Adipose tissue (tissue), 3 donors: ENCODE results near the gene VDR. TPM values are rescaled to one million over a fixed set of nuclear protein-coding genes. Genes with fewer than 3 reads are reported as not detected.

ENCODE experiments used
- H3K27ac ChIP-seq: one replicate; pipeline ENCODE4 v1.5.1; 2013; ENCODE audit warnings: low read depth, low read length
- WGBS, 3 donors: extraction: QIAGEN DNeasy Blood & Tissue Kit; methylation state at CpG; one replicate each; pipeline ENCODE4 v1.1.7; 2013; 5-methylcytosine and 5-hydroxymethylcytosine counted together
- polyA plus RNA-seq, 3 donors: library from polyadenylated mRNA; stranded (reverse); fragments of 200-250 nt; gene quantifications; one replicate each; pipeline ENCODE4 v1.2.3, GENCODE V29; 2013
- donor health status: healthy with polysubstance abuse.
- donor health status: Bipolar disorder and iron deficiency.
- donor health status: healthy.

Gene VDR
- polyA plus RNA-seq, 3 donors: 1.2 to 2.9 (median 1.5) TPM

GRCh38 chr12:47900131-47901062 is 4.4 kb downstream of the VDR start:
- no peak overlapping the region for H3K27ac ChIP-seq
- 50 to 62% (median 52%) methylated on average over 8 of the region's 8 CpGs for WGBS, 3 donors

GRCh38 chr12:47899466-47899865 is 5.3 kb downstream of the VDR start:
- 83 to 89% (median 84%) methylated on average over 5 of the region's 5 CpGs for WGBS, 3 donors
- no peak overlapping the region for H3K27ac ChIP-seq

- WGBS, 3 donors: 39 to 50% (median 43%) methylated on average over 8 of the region's 8 CpGs
- no peak overlapping the region for H3K27ac ChIP-seq
Measured at GRCh38 chr12:47896633-47897032, 8.2 kb downstream of the VDR start.

DNA sequence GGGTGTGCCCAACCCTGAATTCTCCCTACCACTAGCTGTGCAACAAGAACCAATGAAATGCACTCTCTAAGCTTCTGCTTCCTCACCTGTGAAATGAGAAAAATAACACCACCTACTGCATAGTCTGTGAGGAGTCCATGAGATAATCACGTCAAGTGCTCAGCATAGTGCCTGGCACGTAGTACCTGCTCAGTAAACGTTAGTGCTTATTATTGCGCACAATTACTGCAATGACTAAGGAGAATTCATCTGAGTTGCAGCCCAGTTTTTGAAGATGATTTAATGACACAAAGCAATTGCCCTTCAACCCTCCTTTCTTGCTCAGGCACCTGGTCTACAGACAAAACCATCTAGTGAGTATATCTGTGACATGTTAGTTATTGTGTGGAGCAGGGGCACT is 8.8 kb downstream of the VDR start:
- 80 to 88% (median 81%) methylated on average over 4 of the region's 4 CpGs for WGBS, 3 donors
- H3K27ac ChIP-seq: no peak overlapping the region

GRCh38 chr12:47894652-47895051 is 10.1 kb downstream of the VDR start:
- WGBS, 3 donors: 80 to 86% (median 84%) methylated on average over 6 of the region's 6 CpGs
- no peak overlapping the region for H3K27ac ChIP-seq

- no peak overlapping the region for H3K27ac ChIP-seq
- WGBS, 3 donors: 46 to 68% (median 60%) methylated on average over 1 of the region's 1 CpG
Measured at GRCh38 chr12:47894068-47894467, 10.7 kb downstream of the VDR start.

DNA sequence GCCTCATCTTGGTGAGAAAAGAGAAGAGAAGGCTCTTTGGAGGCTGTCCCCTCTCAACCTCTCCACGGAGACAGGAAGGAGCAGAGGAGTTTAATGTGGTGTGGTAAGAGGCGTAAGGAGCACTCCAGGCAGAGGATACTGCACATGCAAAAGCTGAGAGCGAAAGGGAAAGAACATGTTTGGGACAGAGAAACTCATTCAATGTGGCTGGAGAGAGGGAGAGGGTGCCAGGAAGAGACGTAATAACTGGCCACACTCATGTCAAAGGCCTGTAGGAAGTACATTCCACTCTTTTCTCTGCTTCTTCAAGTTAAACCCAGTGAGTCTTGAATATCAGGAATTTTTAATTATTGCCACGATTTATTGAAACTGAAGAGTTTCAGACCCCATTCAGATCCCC is 12.0 kb downstream of the VDR start:
- H3K27ac ChIP-seq: no peak overlapping the region
- 63 to 87% (median 72%) methylated on average over 5 of the region's 5 CpGs for WGBS, 3 donors

- WGBS, 3 donors: 26 to 60% (median 29%) methylated on average over 3 of the region's 3 CpGs
- no peak overlapping the region for H3K27ac ChIP-seq
Measured at GRCh38 chr12:47891356-47891755, 13.4 kb downstream of the VDR start.

DNA sequence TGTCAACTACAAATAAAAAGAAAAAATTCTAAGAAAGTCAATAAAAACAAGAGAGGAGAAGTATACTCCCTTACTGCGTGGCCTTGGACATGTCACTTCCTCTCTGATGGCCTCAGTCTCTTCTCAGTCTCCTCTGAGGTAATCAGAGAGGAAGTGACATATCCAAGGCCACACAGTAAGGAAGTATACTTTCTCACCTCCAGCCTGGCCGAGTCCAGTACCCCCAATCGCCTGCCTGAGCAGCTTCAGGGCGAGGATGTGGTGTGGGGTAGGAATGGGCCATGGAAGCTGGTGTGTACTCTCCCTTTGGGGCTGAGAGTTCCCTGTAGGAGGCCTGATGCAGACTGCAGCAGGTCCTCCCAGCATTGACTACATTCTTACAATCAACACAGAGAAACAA is 15.8 kb downstream of the VDR start:
- WGBS, 3 donors: 48 to 72% (median 49%) methylated on average over 4 of the region's 4 CpGs
- no peak overlapping the region for H3K27ac ChIP-seq

DNA sequence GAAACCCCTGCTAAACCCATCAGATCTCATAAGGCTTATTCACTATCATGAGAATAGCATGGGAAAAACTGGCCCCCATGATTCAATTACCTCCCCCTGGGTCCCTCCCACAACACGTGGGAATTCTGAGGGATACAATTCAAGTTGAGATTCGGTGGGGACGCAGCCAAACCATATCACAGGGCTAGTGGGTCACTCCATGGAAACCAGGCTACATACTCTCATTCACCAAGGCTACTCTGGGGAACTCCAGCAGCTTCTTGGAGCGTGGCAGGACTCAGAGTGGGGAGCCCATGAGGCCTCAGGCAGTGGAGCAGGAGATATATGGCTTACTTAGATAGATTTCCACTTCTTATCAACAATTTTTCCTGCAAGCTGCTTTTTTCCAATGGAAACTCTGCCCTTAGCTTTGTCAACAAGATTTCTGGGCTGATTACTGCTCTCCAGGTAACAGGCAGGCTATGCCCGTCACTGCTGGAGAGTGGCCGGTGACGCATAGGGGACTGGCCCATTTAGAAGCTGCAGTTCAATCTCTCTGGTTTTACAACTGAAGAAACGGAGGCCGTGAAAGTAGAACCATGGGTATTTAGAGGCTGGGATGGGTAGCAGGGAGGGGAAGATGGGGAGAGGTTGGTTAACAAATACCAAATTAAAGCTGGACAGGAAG is 16.5 kb downstream of the VDR start:
- WGBS, 3 donors: 81 to 86% (median 82%) methylated on average over 9 of the region's 9 CpGs
- no peak overlapping the region for H3K27ac ChIP-seq

DNA sequence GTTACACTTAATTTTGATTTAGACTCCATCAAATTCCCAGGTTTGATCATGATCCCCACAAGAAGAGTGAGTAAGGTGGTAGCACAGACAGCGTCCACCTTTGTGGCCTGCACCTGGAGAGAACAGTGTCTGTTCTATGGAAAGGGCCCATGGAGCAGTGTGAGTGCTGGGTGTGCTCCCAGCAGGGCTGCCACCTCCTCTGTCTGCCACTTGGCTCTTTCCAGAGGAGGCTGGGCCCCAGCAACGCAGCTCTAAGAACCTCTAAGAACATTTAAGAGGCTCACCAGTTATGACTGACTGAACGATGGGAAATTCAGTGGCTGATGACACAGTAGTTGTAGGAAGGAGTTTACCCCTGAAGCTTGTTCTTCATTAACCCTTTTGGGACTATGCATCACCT is 17.3 kb downstream of the VDR start:
- no peak overlapping the region for H3K27ac ChIP-seq
- 81 to 85% (median 83%) methylated on average over 3 of the region's 3 CpGs for WGBS, 3 donors

- no peak overlapping the region for H3K27ac ChIP-seq
- WGBS, 3 donors: 80 to 88% (median 82%) methylated on average over 13 of the region's 13 CpGs
Measured at GRCh38 chr12:47886510-47887240, 18.1 kb downstream of the VDR start.

- 81 to 92% (median 90%) methylated on average over 2 of the region's 2 CpGs for WGBS, 3 donors
- H3K27ac ChIP-seq: no peak overlapping the region
Measured at GRCh38 chr12:47885566-47885965, 19.2 kb downstream of the VDR start.

DNA sequence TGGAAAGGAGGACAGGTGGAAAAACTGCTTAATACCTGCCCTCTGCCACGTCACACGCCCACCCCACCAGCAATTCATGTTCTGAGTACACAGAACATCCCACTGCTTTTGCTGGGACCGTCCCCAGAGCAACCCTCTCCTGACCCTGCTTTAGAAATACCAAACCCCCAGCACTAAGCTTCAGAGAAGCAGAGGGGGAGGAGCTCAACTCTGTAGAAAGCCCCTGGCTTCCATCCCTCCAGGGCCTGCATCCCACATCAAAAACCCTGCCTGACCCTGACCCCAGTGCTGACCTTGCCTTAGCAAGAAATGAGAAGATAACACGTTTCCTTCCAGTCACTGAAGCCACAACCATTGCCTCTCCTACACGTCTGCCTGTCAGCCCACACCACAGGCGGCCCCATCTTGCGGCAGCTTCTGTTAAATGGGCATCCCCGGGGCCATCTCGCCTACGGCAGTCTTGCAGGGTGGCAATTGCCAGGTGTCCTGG is 19.7 kb downstream of the VDR start:
- no peak overlapping the region for H3K27ac ChIP-seq
- WGBS, 3 donors: 78 to 86% (median 84%) methylated on average over 10 of the region's 10 CpGs

DNA sequence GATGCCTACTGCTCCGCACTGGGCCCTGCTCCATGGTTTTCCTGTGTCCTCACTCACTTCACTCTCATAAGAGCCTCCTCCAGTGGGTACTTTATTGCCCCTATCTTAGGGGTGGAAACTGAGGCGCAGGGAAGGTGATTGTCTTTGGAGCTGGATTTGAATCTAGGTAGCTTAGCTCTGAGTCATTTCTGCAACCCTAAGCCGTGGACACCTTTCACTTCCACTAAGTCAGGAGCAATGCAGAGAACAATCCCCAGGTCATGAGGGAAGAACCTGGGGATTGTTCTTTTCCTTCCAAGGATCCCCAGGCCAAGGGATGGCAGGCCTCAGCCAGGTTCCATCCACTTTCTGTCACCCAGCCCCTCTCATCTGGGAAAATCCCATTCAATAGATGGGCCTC is 20.3 kb downstream of the VDR start:
- 77 to 87% (median 80%) methylated on average over 3 of the region's 3 CpGs for WGBS, 3 donors
- no peak overlapping the region for H3K27ac ChIP-seq

- H3K27ac ChIP-seq: no peak overlapping the region
- 94 to 95% (median 94%) methylated on average over 5 of the region's 5 CpGs for WGBS, 3 donors
Measured at GRCh38 chr12:47883663-47884195, 21.1 kb downstream of the VDR start.

DNA sequence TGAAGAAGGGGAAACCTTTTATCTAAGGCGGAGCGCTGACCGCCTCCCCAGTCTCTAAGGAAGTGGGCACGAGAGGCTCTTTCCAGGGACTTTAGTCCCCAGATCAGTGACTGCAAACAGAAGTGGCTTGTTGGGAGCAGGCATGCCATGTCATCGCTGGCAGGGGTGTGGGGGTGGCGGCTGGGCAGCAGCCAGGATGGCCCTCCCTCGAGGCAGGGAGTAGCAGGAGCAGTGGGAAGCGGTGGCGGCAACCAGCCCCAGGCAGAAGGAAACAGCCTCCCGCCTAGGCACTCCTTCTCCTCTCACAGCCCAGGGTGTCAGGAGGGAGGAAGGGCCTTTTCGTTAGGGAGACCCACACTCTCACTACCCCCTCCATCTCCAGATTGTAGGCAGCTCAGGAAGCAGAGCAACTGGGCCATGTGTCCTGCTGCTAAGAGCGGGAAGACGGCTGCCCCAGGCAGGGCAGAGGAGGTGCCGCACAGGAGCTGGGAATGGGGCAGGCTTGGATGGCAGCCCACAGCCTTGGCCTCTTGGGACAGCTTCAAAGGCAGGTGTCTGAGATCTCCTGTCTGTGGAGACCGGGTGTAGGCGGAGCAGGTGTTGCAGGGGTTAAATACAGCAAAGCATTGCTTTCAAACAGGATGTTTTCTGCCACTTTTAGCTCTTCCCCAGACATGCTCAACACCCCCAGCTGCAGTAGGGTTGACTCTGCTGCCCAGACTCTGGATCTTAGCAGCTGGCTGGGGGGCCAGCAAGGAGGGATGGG is 21.8 kb downstream of the VDR start:
- WGBS, 3 donors: 46 to 69% (median 54%) methylated on average over 16 of the region's 16 CpGs
- H3K27ac ChIP-seq: no peak overlapping the region

GRCh38 chr12:47881826-47882427 is 22.9 kb downstream of the VDR start:
- H3K27ac ChIP-seq: no peak overlapping the region
- WGBS, 3 donors: 43 to 90% (median 48%) methylated on average over 8 of the region's 8 CpGs
